ENCODE measurements around the gene KMT2B. TPM values are rescaled to one million over a fixed set of nuclear protein-coding genes. Genes with fewer than 3 reads are reported as not detected.
A peak's percentile ranks its signal among the peaks of the same experiment; 100 is the strongest.

The KMT2B gene
- total and polyA plus RNA-seq, 9 of the 15 experiments (the other 6 are each of a cell fraction or from before 2014, with no cell fraction given), result 0.63 to 43.9 (median 8.1) TPM

DNA sequence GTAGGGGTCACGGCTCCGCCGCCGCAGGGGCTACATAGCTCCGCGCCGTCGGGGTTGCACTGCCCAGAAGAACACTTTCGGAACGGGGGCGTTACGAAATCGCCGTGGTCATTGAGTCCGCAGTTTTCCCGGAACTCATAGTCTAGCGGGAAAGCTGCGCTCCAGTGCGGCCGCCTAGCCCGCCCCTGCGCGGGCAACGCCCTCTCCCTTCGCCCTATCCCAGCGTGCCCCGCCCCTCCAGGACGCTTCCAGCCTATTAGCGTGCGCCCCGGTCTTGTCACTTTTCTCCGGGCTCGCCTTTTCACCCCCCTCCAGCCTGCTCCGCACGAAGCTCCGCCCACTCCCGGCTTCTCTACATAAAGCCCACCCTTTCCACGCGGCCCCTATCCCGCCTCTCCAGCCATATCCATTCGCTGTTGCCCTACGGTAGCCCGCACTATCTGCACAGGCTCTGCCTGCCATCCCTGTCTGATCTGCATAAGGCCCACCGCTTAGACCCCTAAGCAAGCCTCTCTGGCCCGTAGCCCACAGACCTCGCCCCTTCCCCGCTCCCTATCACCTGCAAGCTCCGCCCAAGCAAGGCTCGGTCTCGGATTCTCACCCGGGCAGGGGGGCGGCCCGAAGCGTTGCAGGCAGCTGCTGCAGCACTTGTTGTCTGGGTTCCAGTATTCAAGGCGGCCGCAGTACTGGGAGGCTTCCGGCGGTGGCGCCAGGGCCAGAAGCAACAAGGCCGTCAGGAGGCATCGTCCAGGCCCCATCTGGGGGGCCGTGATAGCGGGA lies 22.8 kb downstream of the KMT2B start (continued):
- TF ChIP-seq YY1 (IDR thresholded peaks at IDR 0.05; ENCODE audit: borderline replicate concordance in 1 of 3, control insufficient read depth in 1 of 3, extremely low read depth in 1 of 3, insufficient read depth in 3 of 3, insufficient read length in 1 of 3, insufficient replicate concordance in 2 of 3, low read depth in 1 of 3, low read length in 2 of 3), result peak in 1 of 3 experiments; percentile 63
- no peak for TF ChIP-seq ARHGAP35 (IDR thresholded peaks at IDR 0.05; ENCODE audit: partially characterized antibody)
- no peak for TF ChIP-seq HOXB6 (CRISPR knock-in tag; IDR thresholded peaks at IDR 0.05; ENCODE audit: borderline replicate concordance)
- peak in 1 of 2 experiments; percentile 49; a peak in 2 of 4 replicates for TF ChIP-seq TEAD1 (CRISPR knock-in tag; IDR thresholded peaks at IDR 0.05)
- TF ChIP-seq KAT7 (CRISPR knock-in tag; IDR thresholded peaks at IDR 0.05; ENCODE audit: borderline replicate concordance), result 0 out of 2 replicates have a peak, but pooled peaks have one; percentile 50
- TF ChIP-seq, protein P1, sequence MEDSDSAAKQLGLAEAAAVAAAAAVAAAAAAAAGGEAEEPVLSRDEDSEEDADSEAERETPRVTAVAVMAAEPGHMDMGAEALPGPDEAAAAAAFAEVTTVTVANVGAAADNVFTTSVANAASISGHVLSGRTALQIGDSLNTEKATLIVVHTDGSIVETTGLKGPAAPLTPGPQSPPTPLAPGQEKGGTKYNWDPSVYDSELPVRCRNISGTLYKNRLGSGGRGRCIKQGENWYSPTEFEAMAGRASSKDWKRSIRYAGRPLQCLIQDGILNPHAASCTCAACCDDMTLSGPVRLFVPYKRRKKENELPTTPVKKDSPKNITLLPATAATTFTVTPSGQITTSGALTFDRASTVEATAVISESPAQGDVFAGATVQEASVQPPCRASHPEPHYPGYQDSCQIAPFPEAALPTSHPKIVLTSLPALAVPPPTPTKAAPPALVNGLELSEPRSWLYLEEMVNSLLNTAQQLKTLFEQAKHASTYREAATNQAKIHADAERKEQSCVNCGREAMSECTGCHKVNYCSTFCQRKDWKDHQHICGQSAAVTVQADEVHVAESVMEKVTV (CRISPR knock-in tag; IDR thresholded peaks at IDR 0.05), result no peak
- TF ChIP-seq, protein P2, sequence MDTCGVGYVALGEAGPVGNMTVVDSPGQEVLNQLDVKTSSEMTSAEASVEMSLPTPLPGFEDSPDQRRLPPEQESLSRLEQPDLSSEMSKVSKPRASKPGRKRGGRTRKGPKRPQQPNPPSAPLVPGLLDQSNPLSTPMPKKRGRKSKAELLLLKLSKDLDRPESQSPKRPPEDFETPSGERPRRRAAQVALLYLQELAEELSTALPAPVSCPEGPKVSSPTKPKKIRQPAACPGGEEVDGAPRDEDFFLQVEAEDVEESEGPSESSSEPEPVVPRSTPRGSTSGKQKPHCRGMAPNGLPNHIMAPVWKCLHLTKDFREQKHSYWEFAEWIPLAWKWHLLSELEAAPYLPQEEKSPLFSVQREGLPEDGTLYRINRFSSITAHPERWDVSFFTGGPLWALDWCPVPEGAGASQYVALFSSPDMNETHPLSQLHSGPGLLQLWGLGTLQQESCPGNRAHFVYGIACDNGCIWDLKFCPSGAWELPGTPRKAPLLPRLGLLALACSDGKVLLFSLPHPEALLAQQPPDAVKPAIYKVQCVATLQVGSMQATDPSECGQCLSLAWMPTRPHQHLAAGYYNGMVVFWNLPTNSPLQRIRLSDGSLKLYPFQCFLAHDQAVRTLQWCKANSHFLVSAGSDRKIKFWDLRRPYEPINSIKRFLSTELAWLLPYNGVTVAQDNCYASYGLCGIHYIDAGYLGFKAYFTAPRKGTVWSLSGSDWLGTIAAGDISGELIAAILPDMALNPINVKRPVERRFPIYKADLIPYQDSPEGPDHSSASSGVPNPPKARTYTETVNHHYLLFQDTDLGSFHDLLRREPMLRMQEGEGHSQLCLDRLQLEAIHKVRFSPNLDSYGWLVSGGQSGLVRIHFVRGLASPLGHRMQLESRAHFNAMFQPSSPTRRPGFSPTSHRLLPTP (IDR thresholded peaks at IDR 0.05; ENCODE audit: borderline replicate concordance, extremely low read depth, insufficient read length), result no peak
- TF ChIP-seq, protein P3, sequence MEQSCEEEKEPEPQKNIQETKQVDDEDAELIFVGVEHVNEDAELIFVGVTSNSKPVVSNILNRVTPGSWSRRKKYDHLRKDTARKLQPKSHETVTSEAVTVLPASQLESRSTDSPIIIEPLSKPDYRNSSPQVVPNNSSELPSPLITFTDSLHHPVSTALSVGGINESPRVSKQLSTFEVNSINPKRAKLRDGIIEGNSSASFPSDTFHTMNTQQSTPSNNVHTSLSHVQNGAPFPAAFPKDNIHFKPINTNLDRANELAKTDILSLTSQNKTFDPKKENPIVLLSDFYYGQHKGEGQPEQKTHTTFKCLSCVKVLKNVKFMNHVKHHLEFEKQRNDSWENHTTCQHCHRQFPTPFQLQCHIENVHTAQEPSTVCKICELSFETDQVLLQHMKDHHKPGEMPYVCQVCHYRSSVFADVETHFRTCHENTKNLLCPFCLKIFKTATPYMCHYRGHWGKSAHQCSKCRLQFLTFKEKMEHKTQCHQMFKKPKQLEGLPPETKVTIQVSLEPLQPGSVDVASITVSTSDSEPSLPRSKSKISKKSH (CRISPR knock-in tag; IDR thresholded peaks at IDR 0.05), result no peak
- no peak for TF ChIP-seq XRCC4 (IDR thresholded peaks at IDR 0.05; ENCODE audit: extremely low read depth, insufficient read depth, insufficient read length)
- TF ChIP-seq ZNF395 (CRISPR knock-in tag; IDR thresholded peaks at IDR 0.05), result no peak
- TF ChIP-seq MXI1 (IDR thresholded peaks at IDR 0.05; ENCODE audit: low read depth, low read length), result no peak
- no peak for TF ChIP-seq EP300 (IDR thresholded peaks at IDR 0.05; ENCODE audit: low read length)
- TF ChIP-seq NCOR1 (IDR thresholded peaks at IDR 0.05), result no peak
- TF ChIP-seq POLR2B (IDR thresholded peaks at IDR 0.05; ENCODE audit: low read depth, partially characterized antibody), result peak; percentile 67
- TF ChIP-seq ZBTB8A (IDR thresholded peaks at IDR 0.05; ENCODE audit: partially characterized antibody), result no peak
- no peak for TF ChIP-seq CHCHD3 (CRISPR knock-in tag; IDR thresholded peaks at IDR 0.05)
- no peak for TF ChIP-seq ZNF263 (CRISPR knock-in tag; IDR thresholded peaks at IDR 0.05; ENCODE audit: borderline replicate concordance)
- no peak for TF ChIP-seq ZKSCAN3 (CRISPR knock-in tag; IDR thresholded peaks at IDR 0.05)

All from K562 (cell line).